ENCODE data around the gene EYA3. TPM values are rescaled to one million over a fixed set of nuclear protein-coding genes. Genes with fewer than 3 reads are reported as not detected.

EYA3 gene
- total RNA-seq, 1 donor from 2014 or later, result 17.5 TPM

GRCh38 chr1:28091043-28091781 is 2.8 kb upstream of the EYA3 start:
- Mint-ChIP-seq H3K4me3 (ENCODE audit: unreplicated experiment) (peak overlapping the region; percentile 53), H3K36me3 (ENCODE audit: unreplicated experiment) (no peaks in the 10 kb centered on the region), H3K9me3 (ENCODE audit: unreplicated experiment) (no peaks in the 10 kb centered on the region), H3K27ac (ENCODE audit: unreplicated experiment) (no peak overlapping the region), H3K27me3 (ENCODE audit: unreplicated experiment) (peaks cover 22% of the 10 kb centered on the region), H3K4me1 (ENCODE audit: unreplicated experiment) (peaks cover 18% of the 10 kb centered on the region)
- TF ChIP-seq, protein P1, sequence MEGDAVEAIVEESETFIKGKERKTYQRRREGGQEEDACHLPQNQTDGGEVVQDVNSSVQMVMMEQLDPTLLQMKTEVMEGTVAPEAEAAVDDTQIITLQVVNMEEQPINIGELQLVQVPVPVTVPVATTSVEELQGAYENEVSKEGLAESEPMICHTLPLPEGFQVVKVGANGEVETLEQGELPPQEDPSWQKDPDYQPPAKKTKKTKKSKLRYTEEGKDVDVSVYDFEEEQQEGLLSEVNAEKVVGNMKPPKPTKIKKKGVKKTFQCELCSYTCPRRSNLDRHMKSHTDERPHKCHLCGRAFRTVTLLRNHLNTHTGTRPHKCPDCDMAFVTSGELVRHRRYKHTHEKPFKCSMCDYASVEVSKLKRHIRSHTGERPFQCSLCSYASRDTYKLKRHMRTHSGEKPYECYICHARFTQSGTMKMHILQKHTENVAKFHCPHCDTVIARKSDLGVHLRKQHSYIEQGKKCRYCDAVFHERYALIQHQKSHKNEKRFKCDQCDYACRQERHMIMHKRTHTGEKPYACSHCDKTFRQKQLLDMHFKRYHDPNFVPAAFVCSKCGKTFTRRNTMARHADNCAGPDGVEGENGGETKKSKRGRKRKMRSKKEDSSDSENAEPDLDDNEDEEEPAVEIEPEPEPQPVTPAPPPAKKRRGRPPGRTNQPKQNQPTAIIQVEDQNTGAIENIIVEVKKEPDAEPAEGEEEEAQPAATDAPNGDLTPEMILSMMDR (IDR thresholded peaks at IDR 0.05), result peak; percentile 83
- no peak for DNase-seq (ENCODE audit: extremely low spot score, unreplicated experiment)

- no peaks in the 10 kb centered on the region for H3K9me3 Mint-ChIP-seq (ENCODE audit: unreplicated experiment)
- peak overlapping the region; percentile 96 for H3K27ac Mint-ChIP-seq (ENCODE audit: unreplicated experiment)
- TF ChIP-seq, protein P1 (IDR thresholded peaks at IDR 0.05), result no peak
- no peak for DNase-seq (ENCODE audit: extremely low spot score, unreplicated experiment)
- H3K36me3 Mint-ChIP-seq (ENCODE audit: unreplicated experiment), result no peaks in the 10 kb centered on the region
- H3K4me3 Mint-ChIP-seq (ENCODE audit: unreplicated experiment), result peak overlapping the region; percentile 97
- H3K27me3 Mint-ChIP-seq (ENCODE audit: unreplicated experiment), result peaks cover 3% of the 10 kb centered on the region
- peaks cover 22% of the 10 kb centered on the region for H3K4me1 Mint-ChIP-seq (ENCODE audit: unreplicated experiment)
Observed at GRCh38 chr1:28087614-28088167, 719 bp downstream of the EYA3 start.

- no peak for DNase-seq (ENCODE audit: extremely low spot score, unreplicated experiment)
- Mint-ChIP-seq H3K9me3 (ENCODE audit: unreplicated experiment) (no peaks in the 10 kb centered on the region), H3K27me3 (ENCODE audit: unreplicated experiment) (no peaks in the 10 kb centered on the region), H3K4me1 (ENCODE audit: unreplicated experiment) (peaks cover 22% of the 10 kb centered on the region), H3K27ac (ENCODE audit: unreplicated experiment) (no peak overlapping the region), H3K4me3 (ENCODE audit: unreplicated experiment) (peak overlapping the region; percentile 97), H3K36me3 (ENCODE audit: unreplicated experiment) (no peaks in the 10 kb centered on the region)
- TF ChIP-seq, protein P1 (IDR thresholded peaks at IDR 0.05), result no peak
Observed at GRCh38 chr1:28086651-28087050, 1.8 kb downstream of the EYA3 start.

DNA sequence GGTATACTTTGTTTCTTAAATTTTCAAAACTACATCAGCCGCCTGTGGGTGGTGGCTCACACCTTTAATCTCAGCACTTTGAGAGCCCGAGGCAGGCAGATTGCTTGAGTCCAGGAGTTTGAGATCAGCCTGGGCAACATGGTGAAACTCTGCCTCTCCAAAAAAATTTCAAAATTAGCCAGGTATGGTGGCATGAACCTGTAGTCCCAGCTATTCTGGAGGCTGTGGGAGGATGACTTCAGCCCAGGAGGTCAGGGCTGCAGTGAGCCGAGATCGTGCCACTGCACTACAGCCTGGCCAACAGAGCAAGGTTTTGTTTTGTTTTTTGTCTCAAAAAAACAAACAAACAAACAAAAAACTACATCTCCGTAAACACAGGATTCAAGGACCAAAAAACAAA is 3.3 kb downstream of the EYA3 start:
- peaks cover 1% of the 10 kb centered on the region for H3K36me3 Mint-ChIP-seq (ENCODE audit: unreplicated experiment)
- H3K4me1 Mint-ChIP-seq (ENCODE audit: unreplicated experiment), result peaks cover 20% of the 10 kb centered on the region
- TF ChIP-seq, protein P1 (IDR thresholded peaks at IDR 0.05), result no peak
- H3K27ac Mint-ChIP-seq (ENCODE audit: unreplicated experiment), result no peak overlapping the region
- no peaks in the 10 kb centered on the region for H3K9me3 Mint-ChIP-seq (ENCODE audit: unreplicated experiment)
- no peak for DNase-seq (ENCODE audit: extremely low spot score, unreplicated experiment)
- H3K27me3 Mint-ChIP-seq (ENCODE audit: unreplicated experiment), result no peaks in the 10 kb centered on the region
- no peak overlapping the region for H3K4me3 Mint-ChIP-seq (ENCODE audit: unreplicated experiment)

DNA sequence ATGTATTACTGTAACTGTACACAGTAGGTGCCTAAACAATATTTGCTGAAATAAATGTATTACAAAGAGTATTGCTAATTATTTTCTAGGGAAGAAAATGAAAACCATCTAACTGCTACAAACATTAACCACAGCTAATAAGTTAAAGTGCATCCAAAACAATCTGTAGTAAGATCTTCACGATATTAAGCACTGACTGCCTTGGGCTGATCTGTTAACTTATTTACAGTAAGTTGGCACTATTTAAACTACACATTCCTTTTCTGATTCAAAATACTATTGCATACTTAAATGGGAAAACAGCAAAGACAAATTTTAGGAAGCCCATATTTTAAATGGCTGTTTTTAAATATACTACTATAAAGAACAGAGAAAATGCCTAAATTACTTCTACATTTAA is 4.5 kb downstream of the EYA3 start:
- no peak overlapping the region for H3K27ac Mint-ChIP-seq (ENCODE audit: unreplicated experiment)
- TF ChIP-seq, protein P1 (IDR thresholded peaks at IDR 0.05), result no peak
- H3K27me3 Mint-ChIP-seq (ENCODE audit: unreplicated experiment), result no peaks in the 10 kb centered on the region
- no peaks in the 10 kb centered on the region for H3K9me3 Mint-ChIP-seq (ENCODE audit: unreplicated experiment)
- peaks cover 20% of the 10 kb centered on the region for H3K4me1 Mint-ChIP-seq (ENCODE audit: unreplicated experiment)
- DNase-seq (ENCODE audit: extremely low spot score, unreplicated experiment), result no peak
- H3K4me3 Mint-ChIP-seq (ENCODE audit: unreplicated experiment), result no peak overlapping the region
- peaks cover 5% of the 10 kb centered on the region for H3K36me3 Mint-ChIP-seq (ENCODE audit: unreplicated experiment)

Data from osteocyte (in vitro differentiated cells).